Sigmoid colon (tissue), 7 donors: Measurements from ENCODE around the gene STRBP. TPM values are rescaled to one million over a fixed set of nuclear protein-coding genes. Genes with fewer than 3 reads are reported as not detected.

ENCODE experiments used
- DNase-seq: peaks from one replicate; pipeline ENCODE4 v3.0.0-alpha.2; 2019
- H3K27ac ChIP-seq, 4 donors: fragments of 200-600 bp; sonication (generic); one replicate each; pipeline ENCODE4 v1.5.1; 2016 to 2019; ENCODE audit warnings: mild to moderate bottlenecking in 1 of 4
- H3K27me3 ChIP-seq, 3 donors: fragments of 200-600 bp; sonication (generic); one replicate each; pipeline ENCODE4 v1.5.1; 2019; ENCODE audit warnings: mild to moderate bottlenecking in 1 of 3
- H3K36me3 ChIP-seq, 4 donors: fragments of 200-600 bp; sonication (generic); one replicate each; pipeline ENCODE4 v1.5.1; 2016 to 2019
- H3K4me1 ChIP-seq, 4 donors: fragments of 200-600 bp; sonication (generic); one replicate each; pipeline ENCODE4 v1.5.1; 2017 to 2019
- H3K4me3 ChIP-seq, 4 donors: fragments of 200-600 bp; sonication (generic); one replicate each; pipeline ENCODE4 v1.5.1; 2017 to 2019; ENCODE audit warnings: mild to moderate bottlenecking in 2 of 4, moderate library complexity in 1 of 4
- H3K9me3 ChIP-seq, 4 donors: fragments of 200-600 bp in 3 of 4; sonication (generic) in 3 of 4; one replicate each; pipeline versions ENCODE4 v1.5.1 to v1.6.1; 2013 to 2019
- EP300 ChIP-seq, 4 donors: sonication (generic); formaldehyde crosslinking; IDR thresholded peaks; one replicate each; pipeline ENCODE4 v1.6.1; 2017; ENCODE audit warnings: antibody characterized with exemption in 4 of 4
- POLR2A ChIP-seq, 2 donors: fragments of 450-650 bp; IDR thresholded peaks; one replicate each; pipeline ENCODE4 v1.6.1; 2016; ENCODE audit warnings: antibody characterized with exemption in 2 of 2, mild to moderate bottlenecking in 2 of 2, moderate library complexity in 2 of 2
- POLR2AphosphoS5 ChIP-seq, 4 donors: sonication (generic); formaldehyde crosslinking; IDR thresholded peaks; one replicate each; pipeline ENCODE4 v1.6.1; 2017; ENCODE audit warnings: antibody characterized with exemption in 4 of 4
- WGBS, 2 donors: extraction: QIAGEN DNeasy Blood & Tissue Kit; methylation state at CpG; one replicate each; pipeline ENCODE4 v1.1.7; 2013; 5-methylcytosine and 5-hydroxymethylcytosine counted together
- intact Hi-C: fragments of 100-400 bp; cut with DNase I; formaldehyde crosslinking; loops from one replicate; pipeline ENCODE4 v1.15.1; 2023
- polyA plus RNA-seq, 3 donors: library from polyadenylated mRNA; stranded (reverse); fragments of 200-250 nt; gene quantifications; one replicate each; pipeline ENCODE4 v1.2.3, GENCODE V29; 2013
- total RNA-seq, 4 donors: library from RNA; depleted of rRNA; stranded (reverse); fragments of >200 nt; gene quantifications; one replicate each; pipeline ENCODE4 v1.1.0, GENCODE V29; 2016
- TF ChIP-seq, protein P1 (sequence below), 4 experiments: fragments of 450-650 bp in 3 of 4; fragments of 200-600 bp in 1 of 4; IDR thresholded peaks; one replicate each; pipeline ENCODE4 v1.5.1; 2016 to 2019; ENCODE audit warnings: antibody characterized with exemption in 4 of 4, mild to moderate bottlenecking in 3 of 4, moderate library complexity in 2 of 4
- donor health status: healthy with polysubstance abuse.
- donor health status: Bipolar disorder and iron deficiency.
- donor health status: healthy.

The STRBP gene
- total and polyA plus RNA-seq, 7 donors = 13.3 to 32.2 (median 18.0) TPM

DNA sequence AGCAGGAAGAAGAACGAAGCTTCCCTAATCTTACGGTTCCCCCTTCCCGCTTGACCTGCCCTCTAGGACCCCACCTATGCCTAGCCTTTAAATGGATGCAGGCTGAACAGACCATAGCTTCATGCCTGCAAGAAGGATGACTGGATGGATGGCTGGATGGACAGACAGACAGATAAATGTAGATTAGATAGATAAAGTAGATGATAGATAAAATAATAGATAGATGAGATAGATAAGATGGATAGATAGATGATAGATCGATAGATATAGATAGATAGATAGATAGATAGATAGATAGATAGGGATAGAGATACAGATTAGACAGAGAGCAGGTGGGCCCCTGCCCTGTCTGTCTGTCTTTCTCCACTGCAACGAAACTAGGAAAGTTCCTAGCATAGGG is 162.9 kb downstream of the STRBP start:
- intact Hi-C loops = no loop called here
- 92 to 93% methylated on average over 5 of the region's 5 CpGs for WGBS, 2 donors
- Histone ChIP-seq H3K9me3 (no peaks in the 10 kb centered on the region), H3K4me1 (peaks cover 0 to 9% (median 0%) of the 10 kb centered on the region in 4 donors), H3K36me3 (peaks cover 0 to 98% (median 32%) of the 10 kb centered on the region in 4 donors), H3K27me3 (no peaks in the 10 kb centered on the region), H3K4me3 (no peak overlapping the region), H3K27ac (no peak overlapping the region)
- TF ChIP-seq, protein P1, sequence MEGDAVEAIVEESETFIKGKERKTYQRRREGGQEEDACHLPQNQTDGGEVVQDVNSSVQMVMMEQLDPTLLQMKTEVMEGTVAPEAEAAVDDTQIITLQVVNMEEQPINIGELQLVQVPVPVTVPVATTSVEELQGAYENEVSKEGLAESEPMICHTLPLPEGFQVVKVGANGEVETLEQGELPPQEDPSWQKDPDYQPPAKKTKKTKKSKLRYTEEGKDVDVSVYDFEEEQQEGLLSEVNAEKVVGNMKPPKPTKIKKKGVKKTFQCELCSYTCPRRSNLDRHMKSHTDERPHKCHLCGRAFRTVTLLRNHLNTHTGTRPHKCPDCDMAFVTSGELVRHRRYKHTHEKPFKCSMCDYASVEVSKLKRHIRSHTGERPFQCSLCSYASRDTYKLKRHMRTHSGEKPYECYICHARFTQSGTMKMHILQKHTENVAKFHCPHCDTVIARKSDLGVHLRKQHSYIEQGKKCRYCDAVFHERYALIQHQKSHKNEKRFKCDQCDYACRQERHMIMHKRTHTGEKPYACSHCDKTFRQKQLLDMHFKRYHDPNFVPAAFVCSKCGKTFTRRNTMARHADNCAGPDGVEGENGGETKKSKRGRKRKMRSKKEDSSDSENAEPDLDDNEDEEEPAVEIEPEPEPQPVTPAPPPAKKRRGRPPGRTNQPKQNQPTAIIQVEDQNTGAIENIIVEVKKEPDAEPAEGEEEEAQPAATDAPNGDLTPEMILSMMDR (IDR thresholded peaks at IDR 0.05) = no peak
- no peak for TF ChIP-seq POLR2AphosphoS5 (IDR thresholded peaks at IDR 0.05)
- TF ChIP-seq POLR2A (IDR thresholded peaks at IDR 0.05) = no peak
- no peak for TF ChIP-seq EP300 (IDR thresholded peaks at IDR 0.05)
- DNase-seq = no peak

DNA sequence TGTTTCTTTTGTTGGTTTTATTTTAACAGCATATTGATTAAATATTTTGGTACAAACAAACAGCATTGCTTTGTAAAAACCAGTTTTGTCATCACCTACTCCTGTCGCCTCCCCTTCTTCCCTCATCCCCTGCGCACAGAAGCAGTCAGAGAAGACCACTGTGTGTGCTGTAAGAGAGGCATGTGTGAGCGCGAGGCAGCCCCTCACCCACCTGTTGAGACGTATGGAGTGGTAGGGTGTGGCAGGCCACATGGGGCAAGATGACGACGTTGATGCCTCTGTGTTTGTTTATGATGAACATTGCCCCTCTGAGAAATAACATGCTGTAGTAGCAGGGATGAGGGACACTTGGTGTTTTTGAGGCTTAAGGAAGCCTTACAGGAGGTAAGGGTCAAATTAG is 163.6 kb downstream of the STRBP start:
- 49 to 80% methylated on average over 7 of the region's 7 CpGs for WGBS, 2 donors
- TF ChIP-seq, protein P1 (IDR thresholded peaks at IDR 0.05) = no peak
- TF ChIP-seq EP300 (IDR thresholded peaks at IDR 0.05) (no peak), POLR2A (IDR thresholded peaks at IDR 0.05) (no peak), POLR2AphosphoS5 (IDR thresholded peaks at IDR 0.05) (no peak)
- no peak for DNase-seq
- H3K4me3 ChIP-seq = no peak overlapping the region
- H3K4me1 ChIP-seq = peaks cover 0 to 9% (median 0%) of the 10 kb centered on the region in 4 donors
- H3K27me3 ChIP-seq = no peaks in the 10 kb centered on the region
- intact Hi-C loops = no loop called here
- H3K9me3 ChIP-seq = no peaks in the 10 kb centered on the region
- no peak overlapping the region for H3K27ac ChIP-seq
- H3K36me3 ChIP-seq = peaks cover 0 to 97% (median 34%) of the 10 kb centered on the region in 4 donors

DNA sequence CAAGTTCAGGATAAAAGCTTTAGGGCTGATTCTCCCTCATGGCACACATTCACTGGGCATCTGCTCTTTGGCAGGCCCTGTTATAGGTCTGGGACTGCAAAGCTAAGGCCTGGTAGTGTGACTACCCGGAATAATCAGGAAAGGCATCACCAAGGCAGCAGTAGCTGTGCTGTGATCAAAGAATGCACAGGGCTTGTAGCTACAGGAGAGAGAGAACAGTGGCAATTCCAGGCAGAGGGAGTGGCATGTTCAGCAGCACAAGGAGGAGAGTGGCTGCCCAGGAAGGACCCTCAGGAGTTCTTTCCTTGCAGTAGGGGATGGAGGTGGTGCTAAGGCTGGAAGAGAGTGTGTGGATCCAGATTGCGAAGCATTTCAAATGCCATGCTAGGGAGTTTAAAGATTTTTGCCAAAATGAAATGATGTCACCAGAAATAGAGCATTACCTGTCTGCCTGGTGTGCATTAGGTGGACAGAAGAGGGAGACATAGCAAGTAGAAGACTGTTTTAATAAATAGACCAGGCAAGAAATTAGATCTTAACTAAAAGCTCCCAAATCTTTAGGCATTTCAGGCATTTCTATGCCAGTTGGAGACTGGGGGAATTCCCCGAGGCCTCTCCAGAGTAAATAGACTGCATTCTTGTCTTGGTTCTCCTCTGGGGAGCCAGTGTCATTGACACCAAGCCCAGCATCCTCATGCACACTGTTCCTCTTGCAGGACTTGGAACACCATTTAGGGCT is 165.8 kb downstream of the STRBP start:
- H3K4me3 ChIP-seq = no peak overlapping the region
- 90 to 92% methylated on average over 3 of the region's 3 CpGs for WGBS, 2 donors
- TF ChIP-seq, protein P1 (IDR thresholded peaks at IDR 0.05) = no peak
- TF ChIP-seq POLR2A (IDR thresholded peaks at IDR 0.05) = no peak
- no peak for DNase-seq
- no peaks in the 10 kb centered on the region for H3K9me3 ChIP-seq
- no peaks in the 10 kb centered on the region for H3K27me3 ChIP-seq
- H3K27ac ChIP-seq = no peak overlapping the region
- peaks cover 11 to 97% (median 47%) of the 10 kb centered on the region in 4 donors for H3K36me3 ChIP-seq
- peaks cover 0 to 9% (median 0%) of the 10 kb centered on the region in 4 donors for H3K4me1 ChIP-seq
- intact Hi-C loops = no loop called here

DNA sequence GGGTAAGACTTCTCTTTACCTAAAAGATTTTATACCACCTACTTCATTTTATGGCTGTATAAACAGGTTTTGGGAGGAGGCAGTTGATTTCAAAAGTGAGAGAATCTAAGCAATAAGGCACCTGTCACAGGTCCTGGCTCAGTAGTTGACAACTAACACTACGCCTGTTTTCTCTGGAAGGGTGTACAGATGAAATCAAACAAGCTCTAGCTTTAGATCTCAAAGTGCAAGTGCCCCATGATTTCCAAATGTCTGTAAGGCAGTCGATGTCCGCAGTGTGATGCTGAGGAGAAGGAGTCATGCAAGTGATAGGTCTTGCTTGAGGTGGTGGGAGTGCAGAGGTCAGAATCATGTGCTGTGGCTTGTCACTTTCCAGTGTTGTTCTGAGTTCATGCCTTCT is 168.8 kb downstream of the STRBP start:
- DNase-seq = no peak
- no peak overlapping the region for H3K27ac ChIP-seq
- H3K4me3 ChIP-seq = no peak overlapping the region
- H3K9me3 ChIP-seq = no peaks in the 10 kb centered on the region
- intact Hi-C loops = no loop called here
- H3K4me1 ChIP-seq = peaks cover 0 to 9% (median 0%) of the 10 kb centered on the region in 4 donors
- 95 to 96% methylated on average over 3 of the region's 3 CpGs for WGBS, 2 donors
- no peak for TF ChIP-seq POLR2A (IDR thresholded peaks at IDR 0.05)
- TF ChIP-seq EP300 (IDR thresholded peaks at IDR 0.05) = no peak
- TF ChIP-seq, protein P1 (IDR thresholded peaks at IDR 0.05) = no peak
- no peak for TF ChIP-seq POLR2AphosphoS5 (IDR thresholded peaks at IDR 0.05)
- peaks cover 17 to 96% (median 50%) of the 10 kb centered on the region in 4 donors for H3K36me3 ChIP-seq
- H3K27me3 ChIP-seq = no peaks in the 10 kb centered on the region
